Type B pancreatic cell (in vitro differentiated cells): ENCODE results near the gene ENDOG. TPM values are rescaled to one million over a fixed set of nuclear protein-coding genes. Genes with fewer than 3 reads are reported as not detected.
"Not testable (repeated sequence)": the region's sequence is repeated elsewhere in the genome, so short reads cannot be mapped to it uniquely, and the experiment has no call there.

ENCODE experiments used
- DNase-seq: peaks from one replicate; pipeline ENCODE4 v3.0.0; 2021; ENCODE audit warnings: mixed read lengths; ENCODE audit not compliant: unreplicated experiment; ENCODE audit errors: extremely low spot score
- H3K27ac Mint-ChIP-seq: 2 replicates; pipeline ENCODE4 v1.8.0; 2021; ENCODE audit warnings: mild to moderate bottlenecking, mixed read lengths
- H3K27me3 Mint-ChIP-seq: 2 replicates; pipeline ENCODE4 v1.8.0; 2021; ENCODE audit warnings: mixed read lengths
- H3K36me3 Mint-ChIP-seq: 2 replicates; pipeline ENCODE4 v1.8.0; 2021; ENCODE audit warnings: mixed read lengths
- H3K4me1 Mint-ChIP-seq: one replicate; pipeline ENCODE4 v1.8.0; 2021; ENCODE audit warnings: mixed read lengths; ENCODE audit not compliant: unreplicated experiment
- H3K4me3 Mint-ChIP-seq: 2 replicates; pipeline ENCODE4 v1.8.0; 2021; ENCODE audit warnings: mild to moderate bottlenecking, mixed read lengths
- H3K9me3 Mint-ChIP-seq: 2 replicates; pipeline ENCODE4 v1.8.0; 2021; ENCODE audit warnings: mixed read lengths
- CTCF ChIP-seq: fragments of 200-600 bp; sonication (generic); conservative IDR thresholded peaks from 2 replicates; pipeline ENCODE4 v1.5.0; 2021; ENCODE audit warnings: antibody characterized with exemption, mild to moderate bottlenecking
- total RNA-seq: library from RNA; stranded (reverse); gene quantifications from 2 replicates; pipeline ENCODE4 v1.2.1, GENCODE V29; 2021; ENCODE audit warnings: low replicate concordance

Gene ENDOG
- total RNA-seq, 1 donor from 2014 or later, result 24.1 TPM

- no peak for DNase-seq
- Mint-ChIP-seq H3K4me1 (peaks cover 12% of the 10 kb centered on the region), H3K9me3 (no peaks in the 10 kb centered on the region), H3K36me3 (no peaks in the 10 kb centered on the region), H3K27ac (peak overlapping the region; percentile 83), H3K27me3 (no peaks in the 10 kb centered on the region), H3K4me3 (peak overlapping the region; percentile 96)
- no peak for TF ChIP-seq CTCF
Observed at GRCh38 chr9:128773049-128773448, 45.3 kb upstream of the ENDOG start.

- no peaks in the 10 kb centered on the region for H3K36me3 Mint-ChIP-seq
Observed at GRCh38 chr9:128774804-128775203, 43.5 kb upstream of the ENDOG start.

GRCh38 chr9:128780093-128780492, 38.2 kb upstream of the ENDOG start:
- H3K9me3 Mint-ChIP-seq, H3K4me3 Mint-ChIP-seq, H3K36me3 Mint-ChIP-seq, H3K27me3 Mint-ChIP-seq, DNase-seq, H3K27ac Mint-ChIP-seq, H3K4me1 Mint-ChIP-seq: not testable (repeated sequence)

More at GRCh38 chr9:128774804-128775203, 43.5 kb upstream of the ENDOG start:
- no peak for DNase-seq
- Mint-ChIP-seq H3K27me3 (no peaks in the 10 kb centered on the region), H3K27ac (no peak overlapping the region), H3K4me1 (peaks cover 10% of the 10 kb centered on the region), H3K4me3 (no peak overlapping the region), H3K9me3 (no peaks in the 10 kb centered on the region)
- TF ChIP-seq CTCF, result no peak

GRCh38 chr9:128781187-128782070, 36.9 kb upstream of the ENDOG start:
- H3K27me3 Mint-ChIP-seq, result no peaks in the 10 kb centered on the region
- no peak for TF ChIP-seq CTCF
- H3K4me3 Mint-ChIP-seq, result no peak overlapping the region
- no peaks in the 10 kb centered on the region for H3K4me1 Mint-ChIP-seq
- H3K27ac Mint-ChIP-seq, result no peak overlapping the region
- H3K36me3 Mint-ChIP-seq, result no peaks in the 10 kb centered on the region
- DNase-seq, result no peak
- H3K9me3 Mint-ChIP-seq, result no peaks in the 10 kb centered on the region

- Mint-ChIP-seq H3K4me1 (no peaks in the 10 kb centered on the region), H3K27me3 (no peaks in the 10 kb centered on the region), H3K36me3 (no peaks in the 10 kb centered on the region), H3K4me3 (no peak overlapping the region), H3K27ac (no peak overlapping the region), H3K9me3 (no peaks in the 10 kb centered on the region)
- no peak for TF ChIP-seq CTCF
- DNase-seq, result no peak
Observed at GRCh38 chr9:128782669-128783068, 35.6 kb upstream of the ENDOG start.

- no peak for TF ChIP-seq CTCF
- Mint-ChIP-seq H3K36me3 (no peaks in the 10 kb centered on the region), H3K27ac (no peak overlapping the region), H3K4me3 (peak overlapping the region; percentile 49), H3K4me1 (no peaks in the 10 kb centered on the region), H3K27me3 (no peaks in the 10 kb centered on the region), H3K9me3 (no peaks in the 10 kb centered on the region)
- DNase-seq, result no peak
Observed at GRCh38 chr9:128785427-128785826, 32.9 kb upstream of the ENDOG start.
